OCI-LY1 (cell line): ENCODE data around the gene FBXL17.

Source experiments
- H2AFZ ChIP-seq: fragments of 200-600 bp; sonication (generic), shearing (Covaris generic); 2 replicates; pipeline ENCODE4 v1.6.0; 2014; ENCODE audit warnings: antibody characterized with exemption, mild to moderate bottlenecking, low read length
- H3F3A ChIP-seq: fragments of 200-600 bp; sonication (generic), shearing (Covaris generic); 2 replicates; pipeline ENCODE4 v1.6.0; 2014; ENCODE audit warnings: mild to moderate bottlenecking, antibody characterized with exemption, low read length, moderate library complexity; ENCODE audit not compliant: insufficient read depth
- H3K27ac ChIP-seq: fragments of 200-600 bp; sonication (generic); 2 replicates; pipeline ENCODE4 v1.5.1; 2014; ENCODE audit warnings: low read length, mixed run types, mild to moderate bottlenecking, low read depth; ENCODE audit not compliant: poor library complexity, severe bottlenecking
- H3K27me3 ChIP-seq: fragments of 200-600 bp; sonication (generic); 2 replicates; pipeline ENCODE4 v1.6.0; 2014; ENCODE audit warnings: antibody characterized with exemption, mild to moderate bottlenecking, low read length, moderate library complexity; ENCODE audit not compliant: insufficient read depth
- H3K36me3 ChIP-seq: fragments of 200-600 bp; sonication (generic); 2 replicates; pipeline ENCODE4 v1.6.1; 2014; ENCODE audit warnings: mild to moderate bottlenecking, antibody characterized with exemption, low read length, moderate library complexity, mixed read lengths; ENCODE audit not compliant: insufficient read depth
- H3K4me1 ChIP-seq: fragments of 200-600 bp; sonication (generic); 2 replicates; pipeline ENCODE4 v1.5.1; 2014; ENCODE audit warnings: mild to moderate bottlenecking, low read length, moderate library complexity; ENCODE audit not compliant: insufficient read depth, severe bottlenecking
- H3K4me2 ChIP-seq: fragments of 200-600 bp; sonication (generic), shearing (Covaris generic); 2 replicates; pipeline ENCODE4 v1.6.1; 2014; ENCODE audit warnings: low read length
- H3K4me3 ChIP-seq: fragments of 200-600 bp; sonication (generic); 2 replicates; pipeline ENCODE4 v1.5.1; 2014; ENCODE audit warnings: low read length, low read depth, mild to moderate bottlenecking, mixed read lengths; ENCODE audit not compliant: poor library complexity, severe bottlenecking
- H3K79me2 ChIP-seq: fragments of 200-600 bp; shearing (Covaris generic); 2 replicates; pipeline ENCODE4 v1.6.1; 2016; ENCODE audit warnings: mixed run types, low read length, mixed read lengths; ENCODE audit not compliant: insufficient read depth
- H3K9ac ChIP-seq: fragments of 200-600 bp; sonication (generic), shearing (Covaris generic); 2 replicates; pipeline ENCODE4 v1.6.1; 2014; ENCODE audit warnings: mild to moderate bottlenecking, low read length, mixed read lengths
- H3K9me2 ChIP-seq: fragments of 200-600 bp; sonication (generic), shearing (Covaris generic); 2 replicates; pipeline ENCODE4 v1.6.1; 2014; ENCODE audit warnings: low read depth, mild to moderate bottlenecking, low read length, mixed read lengths
- H3K9me3 ChIP-seq: fragments of 200-600 bp; shearing (Covaris generic); 2 replicates; pipeline ENCODE4 v1.6.1; 2014; ENCODE audit warnings: low read length, mixed read lengths
- H4K20me1 ChIP-seq: fragments of 200-600 bp; sonication (generic), shearing (Covaris generic); 2 replicates; pipeline ENCODE4 v1.6.0; 2016; ENCODE audit warnings: mild to moderate bottlenecking, low read length; ENCODE audit not compliant: insufficient read depth
- CTCF ChIP-seq: fragments of 200-600 bp; sonication (generic), shearing (Covaris generic); IDR thresholded peaks from 2 replicates; pipeline ENCODE4 v1.5.1; 2017; ENCODE audit warnings: mild to moderate bottlenecking, antibody characterized with exemption, low read length, moderate library complexity, mixed read lengths
- EZH2 ChIP-seq: fragments of 200-600 bp; sonication (generic), shearing (Covaris generic); IDR thresholded peaks from 2 replicates; pipeline ENCODE4 v1.8.0; 2017; ENCODE audit warnings: borderline replicate concordance, mixed run types, mild to moderate bottlenecking, antibody characterized with exemption, low read length, moderate library complexity, mixed read lengths

The FBXL17 gene

GRCh38 chr5:107919361-107919760 lies 462.5 kb downstream of the FBXL17 start:
- Histone ChIP-seq H3F3A (no peaks in the 10 kb centered on the region), H3K79me2 (no peaks in the 10 kb centered on the region), H2AFZ (no peak overlapping the region), H3K9ac (no peak overlapping the region), H4K20me1 (no peaks in the 10 kb centered on the region), H3K27ac (no peak overlapping the region), H3K9me2 (no peaks in the 10 kb centered on the region), H3K9me3 (no peaks in the 10 kb centered on the region), H3K36me3 (no peaks in the 10 kb centered on the region), H3K27me3 (no peaks in the 10 kb centered on the region), H3K4me2 (no peak overlapping the region), H3K4me3 (no peak overlapping the region), H3K4me1 (no peaks in the 10 kb centered on the region)
- TF ChIP-seq EZH2 (no peak), CTCF (no peak)

- Histone ChIP-seq H3K27ac (no peak overlapping the region), H3K36me3 (no peaks in the 10 kb centered on the region), H3K9me2 (no peaks in the 10 kb centered on the region), H3K79me2 (no peaks in the 10 kb centered on the region), H3K27me3 (no peaks in the 10 kb centered on the region), H3F3A (no peaks in the 10 kb centered on the region), H3K9me3 (no peaks in the 10 kb centered on the region), H2AFZ (no peak overlapping the region), H3K4me3 (no peak overlapping the region), H4K20me1 (no peaks in the 10 kb centered on the region), H3K4me1 (no peaks in the 10 kb centered on the region), H3K4me2 (no peak overlapping the region), H3K9ac (no peak overlapping the region)
- TF ChIP-seq EZH2, result no peak
- TF ChIP-seq CTCF, result no peak
Observed at GRCh38 chr5:107917983-107918382, 463.9 kb downstream of the FBXL17 start.

GRCh38 chr5:107916731-107917725 lies 464.9 kb downstream of the FBXL17 start:
- no peaks in the 10 kb centered on the region for H3K4me1 ChIP-seq
- H3F3A ChIP-seq, result no peaks in the 10 kb centered on the region
- H4K20me1 ChIP-seq, result no peaks in the 10 kb centered on the region
- no peaks in the 10 kb centered on the region for H3K36me3 ChIP-seq
- TF ChIP-seq CTCF (no peak), EZH2 (no peak)
- H3K9me3 ChIP-seq, result no peaks in the 10 kb centered on the region
- H3K9me2 ChIP-seq, result no peaks in the 10 kb centered on the region
- no peak overlapping the region for H3K4me2 ChIP-seq
- H3K4me3 ChIP-seq, result no peak overlapping the region
- no peak overlapping the region for H3K9ac ChIP-seq
- no peaks in the 10 kb centered on the region for H3K79me2 ChIP-seq
- no peaks in the 10 kb centered on the region for H3K27me3 ChIP-seq
- H2AFZ ChIP-seq, result no peak overlapping the region
- no peak overlapping the region for H3K27ac ChIP-seq
